Spleen (tissue), 7 donors: ENCODE data around the gene CYP4B1.
"Not testable (repeated sequence)": the region's sequence is repeated elsewhere in the genome, so short reads cannot be mapped to it uniquely, and the experiment has no call there.

Source experiments
- POLR2A ChIP-seq, 3 donors: fragments of 450-650 bp; IDR thresholded peaks; one replicate each; pipeline ENCODE4 v1.5.1; 2017; ENCODE audit warnings: antibody characterized with exemption in 3 of 3, mild to moderate bottlenecking in 1 of 3
- POLR2AphosphoS5 ChIP-seq, 3 donors: sonication (generic); formaldehyde crosslinking; IDR thresholded peaks; one replicate each; pipeline ENCODE4 v1.5.1; 2017; ENCODE audit warnings: antibody characterized with exemption in 3 of 3
- TF ChIP-seq, protein P1 (sequence below), 11 experiments: fragments of 200-600 bp in 7 of 11; fragments of 450-650 bp in 4 of 11; sonication (generic) in 4 of 11; IDR thresholded peaks in 8 of 11; conservative IDR thresholded peaks in 3 of 11; 1 replicate in 7 of 11; 2 replicates in 4 of 11; pipeline versions ENCODE4 v1.4.0 to v1.8.0; 2016 to 2021; ENCODE audit warnings: antibody characterized with exemption in 11 of 11, inconsistent platforms in 4 of 11, mild to moderate bottlenecking in 1 of 11
- donor health status: DM: no; HTN: no; CAD: no; lungs with moderate emphysema.
- donor health status: DM: no; HTN: no; CAD: no.
- donor health status: DM: no; HTN: no; CAD: no.

GRCh38 chr1:46846386-46846785 lies 47.5 kb downstream of the CYP4B1 start:
- TF ChIP-seq, protein P1, sequence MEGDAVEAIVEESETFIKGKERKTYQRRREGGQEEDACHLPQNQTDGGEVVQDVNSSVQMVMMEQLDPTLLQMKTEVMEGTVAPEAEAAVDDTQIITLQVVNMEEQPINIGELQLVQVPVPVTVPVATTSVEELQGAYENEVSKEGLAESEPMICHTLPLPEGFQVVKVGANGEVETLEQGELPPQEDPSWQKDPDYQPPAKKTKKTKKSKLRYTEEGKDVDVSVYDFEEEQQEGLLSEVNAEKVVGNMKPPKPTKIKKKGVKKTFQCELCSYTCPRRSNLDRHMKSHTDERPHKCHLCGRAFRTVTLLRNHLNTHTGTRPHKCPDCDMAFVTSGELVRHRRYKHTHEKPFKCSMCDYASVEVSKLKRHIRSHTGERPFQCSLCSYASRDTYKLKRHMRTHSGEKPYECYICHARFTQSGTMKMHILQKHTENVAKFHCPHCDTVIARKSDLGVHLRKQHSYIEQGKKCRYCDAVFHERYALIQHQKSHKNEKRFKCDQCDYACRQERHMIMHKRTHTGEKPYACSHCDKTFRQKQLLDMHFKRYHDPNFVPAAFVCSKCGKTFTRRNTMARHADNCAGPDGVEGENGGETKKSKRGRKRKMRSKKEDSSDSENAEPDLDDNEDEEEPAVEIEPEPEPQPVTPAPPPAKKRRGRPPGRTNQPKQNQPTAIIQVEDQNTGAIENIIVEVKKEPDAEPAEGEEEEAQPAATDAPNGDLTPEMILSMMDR (IDR thresholded peaks at IDR 0.05 in 8 of 11, conservative IDR thresholded peaks at IDR 0.05 in 3 of 11): not testable (repeated sequence)
- not testable (repeated sequence) for TF ChIP-seq POLR2A, POLR2AphosphoS5 (IDR thresholded peaks at IDR 0.05)
